Mononuclear cell (primary cell): ENCODE data around the gene LPP. TPM values are rescaled to one million over a fixed set of nuclear protein-coding genes. Genes with fewer than 3 reads are reported as not detected.
"Not testable (repeated sequence)": the region's sequence is repeated elsewhere in the genome, so short reads cannot be mapped to it uniquely, and the experiment has no call there.

ENCODE experiments used
- H3K27me3 ChIP-seq: 2 replicates; pipeline ENCODE4 v1.6.0; 2011; ENCODE audit warnings: low read length, control low read depth; ENCODE audit not compliant: insufficient read depth
- H3K4me1 ChIP-seq: 2 replicates; pipeline ENCODE4 v1.5.1; 2011; ENCODE audit warnings: mild to moderate bottlenecking, low read length, control low read depth; ENCODE audit not compliant: insufficient read depth
- H3K4me3 ChIP-seq: 2 replicates; pipeline ENCODE4 v1.5.1; 2011; ENCODE audit warnings: mild to moderate bottlenecking, low read length, moderate library complexity
- H3K9me3 ChIP-seq: 2 replicates; pipeline ENCODE4 v1.5.1; 2011; ENCODE audit warnings: low read depth, mild to moderate bottlenecking, control low read depth, low read length
- total RNA-seq: library from RNA; depleted of rRNA; stranded (reverse); fragments of >200 nt; gene quantifications from one replicate; pipeline ENCODE4 v1.2.3, GENCODE V29; 2012

The LPP gene
- total RNA-seq, 1 donor, result 32.5 TPM

DNA sequence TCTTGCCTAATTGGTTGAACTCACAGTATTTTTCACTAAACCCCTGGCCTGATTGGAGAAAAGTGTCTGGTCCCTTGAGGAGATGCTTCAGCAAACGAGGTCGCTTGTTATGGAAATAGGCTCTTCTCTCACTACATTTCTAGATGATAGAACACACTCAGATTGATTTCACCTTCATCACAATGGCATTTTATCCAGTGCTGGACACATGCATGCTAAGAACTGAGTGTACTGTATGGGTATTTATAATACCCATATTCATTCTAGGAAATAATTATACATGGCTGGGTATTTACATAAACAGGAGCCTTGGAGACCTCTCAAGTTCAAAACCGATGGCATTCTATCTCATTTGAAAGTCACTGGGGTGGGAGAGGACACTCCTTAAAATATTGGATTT, 444.9 kb downstream of the LPP start:
- Histone ChIP-seq H3K27me3 (no peaks in the 10 kb centered on the region), H3K4me1 (peaks cover 3% of the 10 kb centered on the region), H3K4me3 (no peak overlapping the region), H3K9me3 (no peaks in the 10 kb centered on the region)

DNA sequence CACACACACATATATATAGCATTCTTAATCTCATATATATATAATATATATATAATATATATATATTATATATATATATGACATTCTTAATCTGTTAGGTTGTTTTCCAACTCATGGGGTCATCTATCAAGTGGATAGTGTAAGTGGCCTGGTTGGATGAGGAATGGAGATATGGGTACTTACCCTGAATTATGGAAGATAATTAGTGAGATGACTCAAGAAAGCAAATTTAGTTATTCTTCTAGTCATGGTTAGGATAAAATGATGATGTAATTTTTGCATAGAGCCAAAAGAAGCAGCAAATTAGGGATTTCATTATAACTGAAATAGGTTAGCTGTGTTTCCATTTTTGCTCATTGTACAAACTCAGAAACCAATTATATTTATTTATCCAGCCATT, 448.2 kb downstream of the LPP start:
- Histone ChIP-seq H3K27me3 (no peaks in the 10 kb centered on the region), H3K4me1 (peaks cover 8% of the 10 kb centered on the region), H3K9me3 (no peaks in the 10 kb centered on the region), H3K4me3 (no peak overlapping the region)

DNA sequence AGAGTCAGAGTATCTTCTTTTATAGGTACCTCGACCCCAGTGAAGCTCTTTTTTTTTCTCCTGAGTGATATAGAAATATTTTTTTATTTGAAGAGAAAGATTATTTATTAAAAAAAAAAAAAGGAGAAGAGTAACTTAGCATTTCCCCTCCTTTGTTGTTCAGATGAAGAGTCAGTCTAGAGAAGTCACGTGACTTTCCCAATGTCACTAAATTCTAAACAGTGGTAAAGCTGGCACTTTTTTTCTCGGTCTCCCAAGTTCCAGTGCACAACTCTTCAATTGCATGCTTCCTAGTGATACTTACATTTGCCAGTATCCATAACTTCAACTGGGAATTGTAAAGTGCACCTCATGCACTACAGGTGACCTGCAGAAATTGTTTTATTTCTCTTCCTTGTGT, 448.7 kb downstream of the LPP start:
- peaks cover 8% of the 10 kb centered on the region for H3K4me1 ChIP-seq

DNA sequence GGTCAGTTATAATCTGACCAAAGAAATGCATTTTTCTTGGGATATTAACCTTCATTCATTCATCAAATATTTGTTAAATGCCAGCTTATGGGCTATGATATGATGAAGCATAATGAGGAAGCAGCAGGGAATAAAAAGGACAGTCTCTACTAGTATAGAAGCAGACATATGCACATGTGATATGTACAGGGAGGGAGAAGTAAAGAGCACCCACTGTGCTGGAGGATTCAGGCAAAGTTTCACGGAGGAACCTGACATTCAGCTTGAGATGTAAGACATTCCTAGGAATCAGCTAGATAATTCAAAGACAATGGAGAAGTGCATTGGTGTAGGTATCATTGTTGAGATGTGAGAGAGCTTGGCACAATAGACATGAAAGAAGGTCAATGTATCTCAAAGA, 450.7 kb downstream of the LPP start:
- no peaks in the 10 kb centered on the region for H3K9me3 ChIP-seq

More for the DNA sequence above, 448.7 kb downstream of the LPP start:
- Histone ChIP-seq H3K9me3 (no peaks in the 10 kb centered on the region), H3K27me3 (no peaks in the 10 kb centered on the region), H3K4me3 (no peak overlapping the region)

DNA sequence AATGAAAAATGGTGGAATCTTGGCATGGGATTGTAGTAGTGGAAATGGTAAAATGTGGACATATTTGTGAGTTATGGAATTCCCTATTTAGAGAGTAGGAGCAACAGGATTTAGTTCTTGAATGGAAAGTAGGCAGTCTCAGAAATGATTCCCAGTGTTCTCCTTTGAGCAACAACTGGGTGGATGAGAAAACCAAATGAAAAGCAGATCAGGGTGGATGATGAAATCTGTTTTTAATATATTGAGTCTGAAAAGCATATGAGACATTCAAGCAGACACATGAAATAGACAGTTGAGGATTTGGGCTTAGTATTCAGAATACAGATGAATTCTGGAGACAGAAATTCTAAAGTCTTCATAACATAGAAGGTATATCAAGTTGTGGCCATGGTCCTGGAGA, 451.3 kb downstream of the LPP start:
- Histone ChIP-seq H3K27me3 (no peaks in the 10 kb centered on the region), H3K4me1 (peaks cover 8% of the 10 kb centered on the region)

More for the DNA sequence above, 450.7 kb downstream of the LPP start:
- H3K4me1 ChIP-seq, result peaks cover 8% of the 10 kb centered on the region
- H3K27me3 ChIP-seq, result no peaks in the 10 kb centered on the region
- H3K4me3 ChIP-seq, result no peak overlapping the region

DNA sequence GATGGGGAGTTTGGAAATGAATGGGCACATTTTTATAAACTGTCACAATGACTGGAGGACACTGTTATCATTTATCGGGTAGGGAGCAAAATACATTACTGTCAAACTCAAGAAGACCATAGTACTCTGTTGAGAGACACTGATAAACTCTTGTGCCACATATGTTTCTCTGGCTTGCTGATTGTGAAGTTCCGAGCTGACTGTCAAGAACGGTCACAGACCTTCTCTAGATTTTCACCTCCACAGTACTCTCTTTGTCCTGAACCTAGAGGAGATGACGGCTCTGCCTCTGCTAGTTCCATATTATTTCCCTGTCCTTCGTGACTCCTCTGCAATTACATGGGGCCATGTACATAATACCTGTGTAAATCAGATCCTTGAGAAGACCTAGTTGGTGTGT, 451.9 kb downstream of the LPP start:
- Histone ChIP-seq H3K9me3 (no peaks in the 10 kb centered on the region), H3K4me1 (peaks cover 8% of the 10 kb centered on the region), H3K4me3 (no peak overlapping the region), H3K27me3 (no peaks in the 10 kb centered on the region)

More for the DNA sequence above, 451.3 kb downstream of the LPP start:
- Histone ChIP-seq H3K9me3 (no peaks in the 10 kb centered on the region), H3K4me3 (no peak overlapping the region)

DNA sequence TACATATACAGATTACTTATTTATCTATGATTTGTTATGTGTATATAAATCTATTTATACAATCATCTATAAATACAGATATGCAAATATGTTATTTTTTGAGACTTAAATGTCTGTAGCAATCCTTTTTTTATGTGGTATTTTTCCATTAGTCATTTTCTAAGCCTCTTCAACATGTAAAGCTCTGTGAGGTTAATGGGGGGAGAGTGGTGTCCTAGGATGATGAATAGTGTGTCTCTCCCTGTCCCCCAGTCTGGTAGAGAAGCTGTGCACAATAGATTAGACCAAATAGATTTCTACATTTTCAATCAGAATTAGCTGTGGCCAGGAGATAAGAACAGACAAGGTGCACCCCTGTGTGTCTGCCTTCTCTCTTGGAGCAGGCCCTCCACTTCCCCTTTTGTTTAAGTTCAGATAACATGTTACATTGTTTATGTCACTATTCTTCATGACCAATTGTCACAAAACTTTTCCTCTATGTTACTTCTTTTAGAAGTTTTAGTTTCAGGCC, 453.9 kb downstream of the LPP start:
- no peaks in the 10 kb centered on the region for H3K9me3 ChIP-seq
- H3K4me3 ChIP-seq, result no peak overlapping the region
- no peaks in the 10 kb centered on the region for H3K27me3 ChIP-seq
- H3K4me1 ChIP-seq, result peaks cover 8% of the 10 kb centered on the region

DNA sequence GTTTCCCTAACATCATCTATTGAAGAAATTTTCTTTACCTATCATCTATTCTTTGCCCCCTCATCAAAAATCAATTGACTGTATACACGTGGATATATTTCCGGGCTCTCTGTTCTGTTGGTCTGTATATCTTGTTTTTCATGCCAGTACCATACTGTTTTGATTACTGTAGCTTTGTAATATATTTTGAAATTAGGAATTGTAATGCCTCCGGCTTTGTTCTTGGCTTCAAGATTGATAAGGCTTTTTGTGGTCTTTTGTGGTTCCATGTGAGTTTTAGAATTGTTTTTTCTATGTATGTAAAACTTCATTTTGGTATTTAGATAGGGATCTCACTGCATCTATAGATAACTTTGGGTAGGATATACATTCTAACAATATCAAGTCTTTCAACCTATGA, 454.4 kb downstream of the LPP start:
- no peak overlapping the region for H3K4me3 ChIP-seq
- no peaks in the 10 kb centered on the region for H3K27me3 ChIP-seq
- H3K9me3 ChIP-seq, result no peaks in the 10 kb centered on the region
- peaks cover 8% of the 10 kb centered on the region for H3K4me1 ChIP-seq

DNA sequence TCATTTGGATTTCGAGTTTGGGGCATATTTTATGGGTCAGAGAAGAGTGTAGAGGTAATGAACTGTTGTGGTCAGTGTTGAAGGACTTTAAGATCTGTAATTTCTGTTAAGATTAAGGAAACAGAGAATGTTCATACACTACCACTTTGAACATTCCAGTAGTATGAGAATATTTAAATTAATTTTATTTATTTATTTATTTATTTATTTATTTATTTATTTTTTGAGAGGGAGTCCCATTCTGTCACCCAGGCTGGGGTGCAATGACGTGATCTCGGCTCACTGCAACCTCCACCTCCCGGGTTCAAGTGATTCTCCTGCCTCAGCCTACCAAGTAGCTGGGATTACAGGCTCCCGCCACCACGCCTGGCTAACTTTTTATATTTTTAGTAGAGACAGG, 459.8 kb downstream of the LPP start:
- H3K27me3 ChIP-seq, H3K9me3 ChIP-seq, H3K4me1 ChIP-seq, H3K4me3 ChIP-seq: not testable (repeated sequence)

DNA sequence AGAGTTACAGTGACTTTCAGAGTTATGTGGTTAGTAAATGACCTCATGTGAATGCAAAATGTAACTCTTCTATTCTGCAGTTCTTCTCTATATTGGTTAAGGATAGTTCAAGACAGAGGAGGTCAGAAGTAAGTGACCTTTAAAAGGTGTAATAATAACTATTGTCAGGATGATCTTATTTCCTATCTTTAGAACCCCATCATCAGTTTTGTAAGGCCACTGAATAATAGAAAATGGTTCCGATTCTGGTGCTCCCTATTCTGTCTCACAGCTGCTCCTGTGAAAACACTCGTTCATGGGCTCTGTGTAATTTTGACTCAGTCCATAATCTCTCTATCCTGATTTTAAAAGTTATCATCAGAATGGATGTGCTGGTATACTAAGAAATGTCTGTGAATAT, 463.3 kb downstream of the LPP start:
- Histone ChIP-seq H3K27me3 (no peaks in the 10 kb centered on the region), H3K4me1 (no peaks in the 10 kb centered on the region), H3K9me3 (no peaks in the 10 kb centered on the region)

DNA sequence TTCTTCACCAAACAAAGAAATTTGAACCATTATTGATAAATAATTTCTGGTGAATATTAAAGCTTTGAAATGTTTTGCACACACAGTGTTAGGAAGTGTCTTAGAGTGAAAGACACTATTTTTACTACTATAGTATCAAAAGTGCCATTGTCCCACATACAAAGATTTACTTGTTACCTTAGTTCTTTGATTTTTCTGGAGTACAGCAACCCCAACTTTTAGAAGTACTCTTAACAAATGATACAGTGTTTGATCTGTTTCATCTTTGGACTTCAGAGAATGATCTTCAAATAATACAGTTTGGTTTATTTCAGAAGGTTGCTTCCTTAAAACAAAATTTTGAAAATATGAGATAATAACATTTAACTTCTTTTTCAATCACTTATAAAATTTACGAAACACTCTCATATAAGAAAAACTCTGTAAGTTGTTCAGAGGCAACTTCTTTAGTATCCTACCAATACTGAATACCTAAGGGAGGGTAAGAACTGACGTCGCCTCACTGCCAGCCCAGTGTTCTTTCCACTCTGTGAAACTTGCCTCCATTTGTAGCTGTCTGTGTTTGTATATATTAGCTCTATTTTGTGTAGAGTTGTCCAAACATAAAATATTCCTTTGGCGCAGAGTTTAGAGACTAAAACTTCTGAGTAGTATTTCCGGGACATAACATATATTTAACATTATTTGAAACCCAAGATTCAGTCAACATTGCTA, 464.2 kb downstream of the LPP start:
- H3K4me3 ChIP-seq, result no peak overlapping the region
- no peaks in the 10 kb centered on the region for H3K27me3 ChIP-seq
- H3K4me1 ChIP-seq, result no peaks in the 10 kb centered on the region
- H3K9me3 ChIP-seq, result no peaks in the 10 kb centered on the region

More for the DNA sequence above, 463.3 kb downstream of the LPP start:
- H3K4me3 ChIP-seq, result no peak overlapping the region

DNA sequence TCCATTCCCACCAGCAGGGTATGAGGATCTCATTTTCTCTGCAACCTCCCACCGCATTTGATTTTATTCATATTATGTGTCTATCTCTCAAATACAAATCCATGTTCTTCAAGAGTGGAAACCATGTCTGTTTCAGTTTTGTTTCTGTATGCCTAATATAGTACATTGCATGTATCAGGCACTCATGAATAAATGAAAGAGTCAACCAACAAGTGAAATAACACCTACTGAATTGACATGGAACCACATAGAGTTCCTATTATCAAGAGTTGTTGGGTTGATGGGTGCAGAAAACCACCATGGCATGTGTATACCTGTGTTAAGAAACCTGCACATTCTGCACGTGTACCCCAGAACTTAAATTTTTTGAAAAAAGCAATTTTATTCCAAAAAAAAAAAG, 466.8 kb downstream of the LPP start:
- H3K27me3 ChIP-seq, result no peaks in the 10 kb centered on the region
- no peak overlapping the region for H3K4me3 ChIP-seq
- H3K9me3 ChIP-seq, result no peaks in the 10 kb centered on the region
- no peaks in the 10 kb centered on the region for H3K4me1 ChIP-seq

DNA sequence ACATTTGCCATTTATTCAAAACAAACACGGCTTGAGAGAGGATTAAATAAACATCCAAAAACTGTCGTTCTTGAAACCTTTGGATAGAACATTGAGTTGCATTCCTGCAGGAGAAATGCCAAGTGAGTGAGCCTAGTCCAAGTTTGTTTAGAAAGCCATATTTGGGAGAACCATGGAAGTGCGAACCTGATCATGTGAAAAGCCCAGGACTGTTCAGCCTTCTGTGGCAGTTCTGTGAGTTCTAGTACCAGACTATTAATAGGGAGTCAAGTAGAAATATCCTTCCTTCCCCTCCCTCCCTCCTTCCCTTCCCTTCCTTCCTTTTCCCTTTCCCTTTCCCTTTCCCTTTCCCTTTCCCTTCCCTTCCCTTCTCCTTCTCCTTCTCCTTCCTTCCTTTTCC, 470.4 kb downstream of the LPP start:
- H3K4me3 ChIP-seq, result no peak overlapping the region

DNA sequence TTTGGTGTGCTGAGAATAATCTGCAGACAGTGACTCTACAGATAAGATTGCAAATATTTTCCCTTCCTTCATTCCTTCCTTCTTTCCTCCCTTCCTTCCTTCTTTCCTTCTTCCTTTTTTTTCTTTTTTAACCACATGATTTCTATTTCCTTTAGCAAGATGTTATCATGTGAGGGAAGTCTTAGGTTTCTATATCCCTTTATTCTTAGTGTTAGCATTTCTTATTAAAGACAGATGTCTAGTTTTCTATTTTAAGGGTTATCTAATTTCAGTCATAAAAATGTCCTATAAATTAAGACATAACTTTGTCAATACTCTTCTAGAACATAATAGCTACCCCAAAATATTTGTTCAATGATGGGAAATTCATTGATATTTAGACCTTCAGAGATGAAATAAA, 470.9 kb downstream of the LPP start:
- Histone ChIP-seq H3K9me3 (no peaks in the 10 kb centered on the region), H3K4me1 (no peaks in the 10 kb centered on the region), H3K27me3 (no peaks in the 10 kb centered on the region), H3K4me3 (no peak overlapping the region)

More for the DNA sequence above, 470.4 kb downstream of the LPP start:
- Histone ChIP-seq H3K9me3 (no peaks in the 10 kb centered on the region), H3K27me3 (no peaks in the 10 kb centered on the region), H3K4me1 (no peaks in the 10 kb centered on the region)

DNA sequence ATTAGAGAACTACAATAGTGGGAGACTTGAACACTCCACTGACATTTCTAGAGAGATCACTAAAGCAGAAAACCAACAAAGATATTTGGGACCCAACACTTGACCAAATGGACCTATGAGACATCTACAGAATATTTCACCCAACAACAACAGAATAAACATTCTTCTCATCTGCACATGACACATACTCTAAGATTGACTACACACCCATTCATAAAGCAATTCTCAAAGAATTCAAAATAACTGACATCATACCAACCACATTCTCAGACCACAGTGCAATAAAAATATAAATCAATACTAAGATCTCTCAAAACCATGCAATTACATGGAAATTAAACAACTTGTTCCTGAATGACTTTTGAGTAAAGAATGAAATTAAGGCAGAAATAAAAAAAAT, 473.7 kb downstream of the LPP start:
- H3K4me1 ChIP-seq, result no peaks in the 10 kb centered on the region
- H3K9me3 ChIP-seq, result no peaks in the 10 kb centered on the region
- no peak overlapping the region for H3K4me3 ChIP-seq
- H3K27me3 ChIP-seq, result no peaks in the 10 kb centered on the region

DNA sequence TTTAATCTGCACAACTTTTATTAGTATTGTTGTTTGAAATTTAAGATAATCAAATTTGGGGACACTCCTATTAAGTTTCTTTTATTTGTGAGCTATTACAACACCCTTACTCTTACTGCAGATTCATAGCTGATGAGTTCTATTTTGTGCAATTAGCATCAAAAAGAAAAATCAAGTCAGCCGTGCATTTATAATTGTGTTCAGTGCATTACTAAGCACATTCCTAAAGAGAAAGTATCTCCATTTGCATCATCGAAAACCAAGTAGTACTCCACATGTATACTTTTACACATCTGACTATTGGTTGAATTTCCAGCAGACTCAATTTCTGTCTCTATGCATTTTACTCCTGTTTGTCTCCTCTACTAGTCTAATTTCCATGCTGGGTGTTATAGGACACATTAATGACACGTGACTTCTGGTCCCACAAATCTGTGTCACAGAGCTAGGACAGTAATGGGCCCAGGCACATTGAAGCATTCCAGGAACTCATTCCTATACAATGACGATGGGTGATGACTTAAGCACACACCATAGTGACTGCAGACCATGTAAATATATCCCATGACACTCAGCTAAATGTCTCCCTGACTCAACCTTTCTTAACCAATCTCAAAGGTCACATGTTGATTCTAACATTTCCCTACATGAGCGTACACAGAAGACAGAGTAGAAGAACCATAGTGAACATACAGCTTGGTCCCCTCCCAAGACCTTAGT, 477.5 kb downstream of the LPP start:
- Histone ChIP-seq H3K4me3 (no peak overlapping the region), H3K27me3 (no peaks in the 10 kb centered on the region), H3K9me3 (no peaks in the 10 kb centered on the region), H3K4me1 (no peaks in the 10 kb centered on the region)
